Ishikawa (cell line): Measurements from ENCODE around the gene LIPI.

ENCODE experiments used
- CEBPB ChIP-seq: IDR thresholded peaks from 2 replicates; pipeline ENCODE4 v1.6.1; 2012
- CREB1 ChIP-seq: IDR thresholded peaks from 2 replicates; pipeline ENCODE4 v1.6.1; 2012; ENCODE audit warnings: low read depth
- EGR1 ChIP-seq: IDR thresholded peaks from 2 replicates; pipeline ENCODE4 v1.6.1; 2012
- EP300 ChIP-seq: IDR thresholded peaks from 2 replicates; pipeline ENCODE4 v1.6.1; 2012; ENCODE audit warnings: borderline replicate concordance
- FOXM1 ChIP-seq: IDR thresholded peaks from 2 replicates; pipeline ENCODE4 v1.6.1; 2012; ENCODE audit warnings: low read depth, borderline replicate concordance
- MAX ChIP-seq: IDR thresholded peaks from 2 replicates; pipeline ENCODE4 v1.6.1; 2012
- NFIC ChIP-seq: IDR thresholded peaks from 2 replicates; pipeline ENCODE4 v1.6.1; 2012
- RAD21 ChIP-seq: IDR thresholded peaks from 2 replicates; pipeline ENCODE4 v1.6.1; 2012; ENCODE audit warnings: low read depth
- REST ChIP-seq: IDR thresholded peaks from 2 replicates; pipeline ENCODE4 v1.6.1; 2012; ENCODE audit warnings: low read depth, mild to moderate bottlenecking
- TAF1 ChIP-seq: IDR thresholded peaks from 2 replicates; pipeline ENCODE4 v1.6.1; 2012; ENCODE audit warnings: low read depth, mild to moderate bottlenecking
- TCF12 ChIP-seq: IDR thresholded peaks from 2 replicates; pipeline ENCODE4 v1.6.1; 2012; ENCODE audit warnings: low read depth
- TEAD4 ChIP-seq: IDR thresholded peaks from 2 replicates; pipeline ENCODE4 v1.6.1; 2012
- USF1 ChIP-seq: IDR thresholded peaks from 2 replicates; pipeline ENCODE4 v1.6.1; 2012
- YY1 ChIP-seq: IDR thresholded peaks from 2 replicates; pipeline ENCODE4 v1.6.1; 2012; ENCODE audit warnings: low read depth
- ZBTB7A ChIP-seq: IDR thresholded peaks from 2 replicates; pipeline ENCODE4 v1.6.1; 2012; ENCODE audit warnings: low read depth

The LIPI gene

GRCh38 chr21:14071902-14072734 is 138.6 kb downstream of the LIPI start:
- TF ChIP-seq RAD21, result no peak
- TF ChIP-seq ZBTB7A, result no peak
- no peak for TF ChIP-seq TAF1
- TF ChIP-seq CEBPB, result no peak
- TF ChIP-seq FOXM1, result no peak
- no peak for TF ChIP-seq EGR1
- no peak for TF ChIP-seq MAX
- no peak for TF ChIP-seq YY1
- TF ChIP-seq EP300, result no peak

- TF ChIP-seq CREB1 (no peak), REST (no peak), NFIC (no peak), TCF12 (no peak), EP300 (no peak), TAF1 (no peak), YY1 (no peak), RAD21 (no peak), CEBPB (no peak), MAX (no peak), FOXM1 (no peak), TEAD4 (no peak), ZBTB7A (no peak), USF1 (no peak), EGR1 (no peak)
These were observed 139.8 kb downstream of the LIPI start for GRCh38 chr21:14070968-14071367.

GRCh38 chr21:14070049-14070893 is 140.5 kb downstream of the LIPI start:
- TF ChIP-seq CEBPB (no peak), ZBTB7A (no peak), TAF1 (no peak), FOXM1 (no peak), NFIC (no peak), TEAD4 (no peak), USF1 (no peak), EP300 (no peak), TCF12 (no peak), CREB1 (no peak), EGR1 (no peak), MAX (no peak), YY1 (no peak), REST (no peak), RAD21 (no peak)

- TF ChIP-seq EP300 (no peak), MAX (no peak), USF1 (no peak), YY1 (no peak), CREB1 (no peak), REST (no peak), TAF1 (no peak), ZBTB7A (no peak), RAD21 (no peak), NFIC (no peak), CEBPB (no peak), FOXM1 (no peak), EGR1 (no peak)
These were observed 146.5 kb downstream of the LIPI start for GRCh38 chr21:14064296-14064645.
